ENCODE data around the gene IGSF3.
A peak's percentile ranks its signal among the peaks of the same experiment; 100 is the strongest.
"Not testable (repeated sequence)": the region's sequence is repeated elsewhere in the genome, so short reads cannot be mapped to it uniquely, and the experiment has no call there.

IGSF3 gene

GRCh38 chr1:116613825-116614224, 53.7 kb downstream of the IGSF3 start:
- intact Hi-C loops (cut with DNase I); DNase-seq: not testable (repeated sequence)

- DNase-seq; intact Hi-C loops (cut with DNase I): not testable (repeated sequence)
Measured at GRCh38 chr1:116609801-116610371, 57.6 kb downstream of the IGSF3 start.

GRCh38 chr1:116608841-116609240, 58.7 kb downstream of the IGSF3 start:
- DNase-seq; intact Hi-C loops (cut with DNase I): not testable (repeated sequence)

GRCh38 chr1:116608151-116608550, 59.4 kb downstream of the IGSF3 start:
- intact Hi-C loops (cut with DNase I); DNase-seq: not testable (repeated sequence)

- intact Hi-C loops (cut with DNase I); DNase-seq: not testable (repeated sequence)
Measured at GRCh38 chr1:116607463-116607862, 60.1 kb downstream of the IGSF3 start.

- DNase-seq; intact Hi-C loops (cut with DNase I): not testable (repeated sequence)
Measured at GRCh38 chr1:116606067-116606466, 61.5 kb downstream of the IGSF3 start.

GRCh38 chr1:116605315-116605714, 62.2 kb downstream of the IGSF3 start:
- intact Hi-C loops (cut with DNase I), result no loop called here

GRCh38 chr1:116604408-116604807, 63.1 kb downstream of the IGSF3 start:
- DNase-seq; intact Hi-C loops (cut with DNase I): not testable (repeated sequence)

More at GRCh38 chr1:116605315-116605714, 62.2 kb downstream of the IGSF3 start:
- no peak for DNase-seq

GRCh38 chr1:116603646-116604045, 63.9 kb downstream of the IGSF3 start:
- intact Hi-C loops (cut with DNase I); DNase-seq: not testable (repeated sequence)

GRCh38 chr1:116599369-116599768, 68.2 kb downstream of the IGSF3 start:
- intact Hi-C loops (cut with DNase I); DNase-seq: not testable (repeated sequence)

- intact Hi-C loops (cut with DNase I), result not testable (repeated sequence)
Measured at GRCh38 chr1:116598420-116599036, 69.0 kb downstream of the IGSF3 start.

GRCh38 chr1:116597388-116597787, 70.1 kb downstream of the IGSF3 start:
- intact Hi-C loops (cut with DNase I); DNase-seq: not testable (repeated sequence)

More at GRCh38 chr1:116598420-116599036, 69.0 kb downstream of the IGSF3 start:
- peak in 33 of 42 donors; percentile 13 to 80 (median 44) for DNase-seq

- DNase-seq; intact Hi-C loops (cut with DNase I): not testable (repeated sequence)
Measured at GRCh38 chr1:116596742-116597307, 70.7 kb downstream of the IGSF3 start.

GRCh38 chr1:116595946-116596741, 71.4 kb downstream of the IGSF3 start:
- intact Hi-C loops (cut with DNase I), result not testable (repeated sequence)

GRCh38 chr1:116595065-116595840, 72.3 kb downstream of the IGSF3 start:
- DNase-seq; intact Hi-C loops (cut with DNase I): not testable (repeated sequence)

More at GRCh38 chr1:116595946-116596741, 71.4 kb downstream of the IGSF3 start:
- peak in 31 of 42 donors; percentile 25 to 79 (median 57) for DNase-seq

- DNase-seq; intact Hi-C loops (cut with DNase I): not testable (repeated sequence)
Measured at GRCh38 chr1:116593977-116594376, 73.6 kb downstream of the IGSF3 start.

- DNase-seq; intact Hi-C loops (cut with DNase I): not testable (repeated sequence)
Measured at GRCh38 chr1:116593401-116593800, 74.1 kb downstream of the IGSF3 start.

- DNase-seq; intact Hi-C loops (cut with DNase I): not testable (repeated sequence)
Measured at GRCh38 chr1:116591951-116592605, 75.5 kb downstream of the IGSF3 start.

Measured in head of caudate nucleus (tissue), 42 donors.